Peyer's patch (tissue), 4 donors: ENCODE measurements around the gene LZTFL1. TPM values are rescaled to one million over a fixed set of nuclear protein-coding genes. Genes with fewer than 3 reads are reported as not detected.

Experiments used
- DNase-seq, 3 donors: peaks; one replicate each; pipeline ENCODE4 v3.0.0-alpha.2; 2017 to 2019
- H3K27ac ChIP-seq, 4 donors: fragments of 200-600 bp; sonication (generic); one replicate each; pipeline ENCODE4 v1.5.1; 2016 to 2019
- H3K27me3 ChIP-seq, 2 donors: fragments of 200-600 bp; sonication (generic); one replicate each; pipeline ENCODE4 v1.5.1; 2019
- H3K36me3 ChIP-seq, 3 donors: fragments of 200-600 bp; sonication (generic); one replicate each; pipeline ENCODE4 v1.5.1; 2016 to 2019
- H3K4me1 ChIP-seq, 4 donors: fragments of 200-600 bp; sonication (generic); one replicate each; pipeline ENCODE4 v1.5.1; 2016 to 2019
- H3K4me3 ChIP-seq, 4 donors: fragments of 200-600 bp; sonication (generic); 1 replicate in 3 of 4; 2 replicates in 1 of 4; pipeline ENCODE4 v1.5.1; 2016 to 2019; ENCODE audit warnings: mild to moderate bottlenecking in 1 of 4
- H3K9me3 ChIP-seq, 4 donors: fragments of 200-600 bp; sonication (generic); one replicate each; pipeline ENCODE4 v1.5.1; 2016 to 2019; ENCODE audit warnings: mild to moderate bottlenecking in 1 of 4
- POLR2A ChIP-seq, 2 donors: fragments of 450-650 bp; IDR thresholded peaks; one replicate each; pipeline ENCODE4 v1.5.1; 2017; ENCODE audit warnings: antibody characterized with exemption in 2 of 2, mild to moderate bottlenecking in 2 of 2, moderate library complexity in 2 of 2
- total RNA-seq, 4 donors: library from RNA; depleted of rRNA; stranded (reverse); fragments of >200 nt; gene quantifications; one replicate each; pipeline ENCODE4 v1.1.0, GENCODE V29; 2016
- TF ChIP-seq, protein P1 (sequence below), 6 experiments: fragments of 450-650 bp in 4 of 6; fragments of 200-600 bp in 2 of 6; sonication (generic) in 1 of 6; IDR thresholded peaks; one replicate each; pipeline ENCODE4 v1.5.1; 2017 to 2019; ENCODE audit warnings: antibody characterized with exemption in 6 of 6, mild to moderate bottlenecking in 3 of 6, moderate library complexity in 1 of 6

The LZTFL1 gene
- total RNA-seq, 4 donors from 2014 or later, result 4.9 to 30.5 (median 9.9) TPM

DNA sequence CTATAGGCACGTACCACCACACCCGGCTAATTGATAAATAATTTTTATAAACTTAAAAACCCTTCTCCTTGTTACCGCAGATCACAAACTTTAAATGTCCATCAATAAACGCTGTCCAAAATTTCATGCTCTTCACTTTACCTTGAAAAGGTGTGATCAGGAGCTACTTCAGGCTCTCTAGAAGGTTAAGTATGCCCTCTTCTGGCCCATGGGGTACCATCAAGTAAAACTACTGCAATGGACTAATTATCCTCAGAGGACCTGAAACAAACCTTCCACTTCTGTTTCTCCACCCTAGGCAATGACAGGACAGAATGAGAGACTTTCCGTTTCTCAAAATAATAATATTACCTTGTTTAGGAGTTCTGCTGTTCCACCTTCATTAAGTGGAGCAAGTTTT, 9.2 kb downstream of the LZTFL1 start:
- no peaks in the 10 kb centered on the region for H3K4me1 ChIP-seq
- H3K27ac ChIP-seq, result no peak overlapping the region
- no peak overlapping the region for H3K4me3 ChIP-seq
- peaks cover 0 to 70% (median 0%) of the 10 kb centered on the region in 3 donors for H3K36me3 ChIP-seq
- peak in 1 of 3 donors; percentile 63 for DNase-seq
- H3K9me3 ChIP-seq, result no peaks in the 10 kb centered on the region
- H3K27me3 ChIP-seq, result no peaks in the 10 kb centered on the region
- TF ChIP-seq POLR2A (IDR thresholded peaks at IDR 0.05), result no peak
- TF ChIP-seq, protein P1, sequence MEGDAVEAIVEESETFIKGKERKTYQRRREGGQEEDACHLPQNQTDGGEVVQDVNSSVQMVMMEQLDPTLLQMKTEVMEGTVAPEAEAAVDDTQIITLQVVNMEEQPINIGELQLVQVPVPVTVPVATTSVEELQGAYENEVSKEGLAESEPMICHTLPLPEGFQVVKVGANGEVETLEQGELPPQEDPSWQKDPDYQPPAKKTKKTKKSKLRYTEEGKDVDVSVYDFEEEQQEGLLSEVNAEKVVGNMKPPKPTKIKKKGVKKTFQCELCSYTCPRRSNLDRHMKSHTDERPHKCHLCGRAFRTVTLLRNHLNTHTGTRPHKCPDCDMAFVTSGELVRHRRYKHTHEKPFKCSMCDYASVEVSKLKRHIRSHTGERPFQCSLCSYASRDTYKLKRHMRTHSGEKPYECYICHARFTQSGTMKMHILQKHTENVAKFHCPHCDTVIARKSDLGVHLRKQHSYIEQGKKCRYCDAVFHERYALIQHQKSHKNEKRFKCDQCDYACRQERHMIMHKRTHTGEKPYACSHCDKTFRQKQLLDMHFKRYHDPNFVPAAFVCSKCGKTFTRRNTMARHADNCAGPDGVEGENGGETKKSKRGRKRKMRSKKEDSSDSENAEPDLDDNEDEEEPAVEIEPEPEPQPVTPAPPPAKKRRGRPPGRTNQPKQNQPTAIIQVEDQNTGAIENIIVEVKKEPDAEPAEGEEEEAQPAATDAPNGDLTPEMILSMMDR (IDR thresholded peaks at IDR 0.05), result peak in 3 of 6 experiments; percentile 62 to 77 (median 67)

DNA sequence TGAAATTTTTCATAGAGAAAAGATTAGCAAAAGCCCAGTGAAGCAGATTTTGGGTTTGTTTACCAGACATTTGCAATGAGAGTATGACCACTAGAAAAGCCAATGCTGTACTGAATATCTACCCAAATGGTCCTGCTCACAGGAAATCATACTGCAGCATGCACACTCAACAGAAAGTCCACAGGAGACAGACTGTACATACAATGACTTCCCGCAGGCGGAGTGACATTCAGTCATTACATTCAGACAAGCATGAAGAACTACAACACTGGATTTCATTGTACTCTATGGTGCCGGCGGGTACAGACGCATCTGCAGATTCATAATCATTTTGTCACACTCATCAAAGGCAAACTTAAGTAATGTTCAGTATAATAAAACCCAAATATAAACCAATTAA, 11.8 kb downstream of the LZTFL1 start:
- Histone ChIP-seq H3K27ac (no peak overlapping the region), H3K4me3 (no peak overlapping the region), H3K36me3 (peaks cover 0 to 80% (median 0%) of the 10 kb centered on the region in 3 donors), H3K4me1 (no peaks in the 10 kb centered on the region), H3K9me3 (no peaks in the 10 kb centered on the region), H3K27me3 (no peaks in the 10 kb centered on the region)
- DNase-seq, result no peak
- no peak for TF ChIP-seq POLR2A (IDR thresholded peaks at IDR 0.05)
- TF ChIP-seq, protein P1 (IDR thresholded peaks at IDR 0.05), result no peak

DNA sequence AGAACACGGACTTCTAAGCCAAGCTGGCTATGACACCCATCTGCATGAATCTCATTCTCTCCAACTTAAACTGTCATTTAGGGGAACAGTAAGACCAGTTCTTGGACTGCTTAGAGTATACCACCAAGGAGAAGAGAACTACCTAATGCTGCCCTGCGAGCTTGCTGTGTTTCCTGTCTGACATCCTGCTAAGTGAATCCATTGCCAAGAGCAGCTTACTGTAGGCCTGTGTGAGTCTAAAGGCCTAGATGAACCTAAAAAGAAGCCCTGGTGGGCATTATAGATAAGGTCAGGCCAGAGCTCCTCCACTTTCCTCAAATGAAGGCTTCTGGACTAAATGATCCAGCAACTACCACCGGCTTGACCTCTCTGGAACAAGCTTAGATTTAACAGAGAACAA, 15.0 kb downstream of the LZTFL1 start:
- no peak overlapping the region for H3K4me3 ChIP-seq
- H3K36me3 ChIP-seq, result peaks cover 0 to 64% (median 0%) of the 10 kb centered on the region in 3 donors
- DNase-seq, result no peak
- H3K4me1 ChIP-seq, result no peaks in the 10 kb centered on the region
- TF ChIP-seq POLR2A (IDR thresholded peaks at IDR 0.05), result no peak
- TF ChIP-seq, protein P1 (IDR thresholded peaks at IDR 0.05), result no peak
- H3K9me3 ChIP-seq, result no peaks in the 10 kb centered on the region
- H3K27me3 ChIP-seq, result no peaks in the 10 kb centered on the region
- no peak overlapping the region for H3K27ac ChIP-seq

DNA sequence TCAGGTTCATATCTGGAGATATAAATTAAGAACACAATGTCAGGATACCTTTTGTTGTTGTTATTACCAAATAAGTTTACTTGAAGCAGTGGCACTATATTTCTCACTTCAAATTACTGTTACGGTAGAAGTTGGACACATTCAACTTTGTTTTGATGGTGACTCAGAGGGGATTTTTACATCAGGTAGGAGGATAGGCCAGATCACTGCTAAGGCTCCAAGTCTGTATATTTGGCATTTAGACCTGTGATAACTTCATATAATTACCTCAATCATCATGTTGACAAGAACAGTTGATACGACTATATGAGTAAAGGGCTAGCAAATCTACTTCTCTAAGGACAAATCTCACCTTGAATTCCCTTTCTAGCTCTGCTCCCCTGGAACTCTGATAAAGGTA, 15.6 kb downstream of the LZTFL1 start:
- no peaks in the 10 kb centered on the region for H3K27me3 ChIP-seq
- H3K4me1 ChIP-seq, result no peaks in the 10 kb centered on the region
- TF ChIP-seq, protein P1 (IDR thresholded peaks at IDR 0.05), result no peak
- no peak for TF ChIP-seq POLR2A (IDR thresholded peaks at IDR 0.05)
- H3K9me3 ChIP-seq, result no peaks in the 10 kb centered on the region
- H3K36me3 ChIP-seq, result peaks cover 0 to 58% (median 0%) of the 10 kb centered on the region in 3 donors
- H3K4me3 ChIP-seq, result no peak overlapping the region
- H3K27ac ChIP-seq, result no peak overlapping the region
- DNase-seq, result no peak

DNA sequence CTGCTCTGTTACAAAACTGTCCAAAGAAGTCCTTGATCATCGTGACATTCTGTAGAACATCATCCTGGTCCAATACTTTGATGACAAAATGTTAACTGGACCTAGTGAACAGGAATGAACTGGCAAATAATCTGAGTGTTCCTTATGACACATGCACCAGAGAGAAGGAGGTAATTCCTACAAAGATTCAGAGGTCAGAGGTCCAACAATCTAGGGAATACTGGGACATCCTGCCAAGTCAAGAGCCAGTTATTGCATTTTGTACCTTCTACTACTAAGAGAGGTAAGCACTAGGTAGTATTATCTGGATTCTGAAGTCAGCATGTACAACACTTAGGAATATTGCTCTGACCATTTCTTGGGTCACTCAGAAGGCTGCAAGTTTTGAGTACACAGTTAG, 20.8 kb downstream of the LZTFL1 start:
- H3K27me3 ChIP-seq, result no peaks in the 10 kb centered on the region
- peaks cover 0 to 13% (median 9%) of the 10 kb centered on the region in 4 donors for H3K4me1 ChIP-seq
- H3K9me3 ChIP-seq, result no peaks in the 10 kb centered on the region
- no peak for DNase-seq
- peaks cover 0 to 20% (median 0%) of the 10 kb centered on the region in 3 donors for H3K36me3 ChIP-seq
- peak overlapping the region in 1 of 4 donors; percentile 36 for H3K27ac ChIP-seq
- no peak overlapping the region for H3K4me3 ChIP-seq
- TF ChIP-seq POLR2A (IDR thresholded peaks at IDR 0.05), result peak in 1 of 2 donors; percentile 16
- TF ChIP-seq, protein P1 (IDR thresholded peaks at IDR 0.05), result no peak

DNA sequence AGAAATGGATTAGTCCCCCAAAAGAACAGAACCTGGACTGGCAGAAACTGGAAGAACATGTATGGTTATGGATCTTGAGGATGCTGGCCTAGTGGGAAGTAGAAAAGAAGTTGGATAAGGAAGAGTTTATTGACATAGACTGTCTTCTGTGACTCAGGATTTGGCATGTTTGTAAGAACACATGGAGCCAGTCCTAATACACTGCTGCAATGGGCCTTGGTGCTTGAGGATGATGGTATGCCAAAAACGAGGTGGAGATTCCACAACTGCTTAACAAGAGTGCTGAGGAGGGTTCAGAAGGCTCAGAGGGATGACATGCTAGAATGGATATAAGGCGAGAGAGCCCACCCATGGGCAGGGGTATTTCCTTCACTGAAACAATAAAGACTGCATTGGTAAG, 22.4 kb downstream of the LZTFL1 start:
- Histone ChIP-seq H3K36me3 (peaks cover 0 to 9% (median 0%) of the 10 kb centered on the region in 3 donors), H3K4me3 (no peak overlapping the region), H3K4me1 (peaks cover 0 to 13% (median 9%) of the 10 kb centered on the region in 4 donors), H3K27ac (no peak overlapping the region), H3K9me3 (no peaks in the 10 kb centered on the region), H3K27me3 (no peaks in the 10 kb centered on the region)
- DNase-seq, result no peak
- TF ChIP-seq POLR2A (IDR thresholded peaks at IDR 0.05), result no peak
- TF ChIP-seq, protein P1 (IDR thresholded peaks at IDR 0.05), result no peak
